GM21825 (cell line): ENCODE measurements around the gene CACNA2D4.

ENCODE experiments used
- ATAC-seq: cut with Tn5 transposase; IDR thresholded peaks from one replicate; pipeline ENCODE4 v1.9.1; 2021; ENCODE audit warnings: mild to moderate bottlenecking, moderate library complexity; ENCODE audit not compliant: unreplicated experiment

Gene CACNA2D4

DNA sequence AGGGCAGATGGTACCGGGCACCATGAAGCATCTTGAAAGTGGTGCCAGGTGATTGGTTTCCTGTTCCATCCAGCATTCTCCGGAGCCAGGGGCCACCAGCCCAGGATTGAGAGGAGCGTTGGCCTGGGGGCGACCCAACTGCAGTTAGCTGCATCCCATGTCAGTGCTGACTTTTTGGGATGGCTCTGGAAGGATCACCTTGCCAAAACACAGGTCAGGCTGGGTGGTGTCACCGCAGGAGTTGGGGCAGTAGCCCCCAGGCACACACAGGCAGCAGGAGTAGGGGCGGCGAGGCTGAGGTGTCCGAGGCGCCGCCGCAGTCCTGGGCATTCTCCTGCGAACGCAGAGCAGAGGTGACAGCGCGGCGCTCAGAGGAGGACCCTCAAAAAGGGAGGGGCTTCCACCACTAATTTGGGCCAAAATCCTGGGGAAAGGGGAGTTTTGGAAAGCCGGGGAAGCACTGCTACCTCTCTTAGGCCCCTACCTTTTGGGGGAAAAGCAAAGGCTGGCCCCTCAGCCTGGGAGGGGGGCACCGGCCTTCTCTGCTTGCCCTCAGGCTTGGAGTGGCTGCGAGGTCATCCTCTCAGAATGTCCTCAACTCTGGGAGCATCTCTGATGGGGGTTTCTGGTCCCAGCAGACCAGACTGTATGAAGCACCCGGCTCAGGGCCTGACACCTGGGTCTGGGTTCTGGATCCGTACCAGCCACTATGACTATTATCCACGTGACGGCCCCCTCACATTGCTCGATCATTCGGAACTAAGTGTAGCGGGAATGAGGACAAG, 124.8 kb downstream of the CACNA2D4 start:
- ATAC-seq, result no peak

DNA sequence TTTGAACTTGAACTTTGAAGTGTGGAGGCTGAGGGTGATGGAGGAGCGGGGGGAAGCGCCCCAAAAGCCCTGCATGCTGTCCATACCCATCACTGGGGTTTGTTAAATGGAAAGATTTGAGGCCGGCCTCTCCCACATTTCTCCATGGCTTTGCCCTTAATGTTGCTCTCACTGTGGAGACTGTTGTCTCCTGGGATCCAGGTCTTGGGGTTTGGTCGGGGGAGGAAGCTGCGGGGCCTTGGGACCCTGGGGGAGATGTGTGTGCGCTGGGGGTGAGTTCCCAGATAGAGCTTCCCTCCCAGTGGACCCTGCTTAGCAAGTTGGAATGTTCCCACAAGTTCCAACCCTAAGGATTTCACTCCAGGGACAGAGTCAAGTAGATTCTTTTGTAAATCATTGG, 126.0 kb downstream of the CACNA2D4 start:
- ATAC-seq, result no peak

DNA sequence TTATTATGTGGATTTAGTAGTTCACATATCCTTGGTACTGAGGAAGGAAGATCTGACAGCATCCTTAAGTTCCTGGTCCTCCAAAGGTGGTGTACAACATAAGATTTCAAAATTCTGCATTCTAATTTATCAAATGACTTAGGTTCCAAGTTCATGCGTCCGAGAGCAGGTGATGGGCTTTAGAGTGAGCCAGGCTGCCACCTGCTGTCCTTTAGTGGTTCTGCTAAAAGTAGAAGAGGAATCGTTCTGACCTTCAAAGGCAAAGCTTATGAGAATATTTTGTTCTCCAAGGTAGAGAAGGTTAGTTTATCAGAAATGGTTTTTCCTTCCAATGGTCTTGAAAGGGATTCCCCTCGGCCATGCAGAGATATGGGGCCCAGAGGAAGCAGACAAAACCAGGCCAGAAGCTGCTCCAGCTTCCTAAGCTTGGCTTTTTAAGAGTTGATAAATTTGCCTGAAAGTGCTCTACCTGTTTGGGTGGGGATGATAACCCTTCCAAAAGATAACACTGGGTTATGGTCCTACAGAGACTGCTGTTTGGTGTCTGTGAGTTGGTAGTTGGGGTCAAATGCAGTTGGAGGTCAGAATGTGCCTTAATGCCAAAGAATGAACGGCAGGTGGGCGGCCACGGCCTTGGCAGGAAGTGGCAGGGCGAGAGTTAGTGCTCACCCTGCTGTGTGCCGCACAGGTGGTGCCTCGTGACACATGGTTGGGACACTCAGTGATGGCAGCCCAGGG, 127.2 kb downstream of the CACNA2D4 start:
- ATAC-seq, result no peak

DNA sequence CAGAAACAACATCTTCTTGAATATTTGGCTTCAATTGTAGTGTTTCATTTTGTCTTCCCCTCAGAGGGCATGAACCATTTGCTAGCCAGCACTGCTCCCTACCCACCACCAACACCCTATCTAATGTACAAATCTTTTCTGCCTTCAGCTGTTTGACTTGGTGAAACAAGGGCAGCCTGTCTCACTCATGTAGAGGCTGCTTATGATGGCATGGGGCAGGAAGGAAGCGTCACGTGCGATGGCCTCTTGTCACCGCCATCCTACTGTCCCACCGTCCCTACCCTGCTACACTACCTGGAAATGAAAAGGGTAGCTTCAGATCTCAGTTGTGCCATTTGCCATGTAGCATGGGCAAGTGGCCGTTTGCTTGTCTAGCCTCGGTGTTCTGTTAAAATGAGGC, 128.0 kb downstream of the CACNA2D4 start:
- ATAC-seq, result no peak

DNA sequence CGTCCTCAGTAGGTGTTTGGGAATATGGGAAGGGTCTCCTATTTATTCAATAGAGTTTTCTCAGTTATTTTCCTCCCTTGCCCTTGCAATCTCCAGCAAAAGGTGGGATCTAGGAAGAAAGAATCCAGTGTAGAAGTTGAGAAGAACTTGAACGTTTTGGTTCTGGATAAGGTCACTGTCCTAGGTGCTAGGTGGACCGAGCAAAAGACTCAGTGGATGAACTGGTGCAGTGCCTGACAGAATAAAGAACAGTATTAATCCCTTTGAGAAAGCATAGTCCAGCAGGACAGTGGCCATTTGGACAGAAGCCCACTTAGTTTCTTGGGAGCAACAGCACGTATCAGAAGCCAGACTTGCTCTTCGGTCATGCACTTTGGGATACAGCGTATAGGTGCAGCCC, 130.7 kb downstream of the CACNA2D4 start:
- no peak for ATAC-seq

DNA sequence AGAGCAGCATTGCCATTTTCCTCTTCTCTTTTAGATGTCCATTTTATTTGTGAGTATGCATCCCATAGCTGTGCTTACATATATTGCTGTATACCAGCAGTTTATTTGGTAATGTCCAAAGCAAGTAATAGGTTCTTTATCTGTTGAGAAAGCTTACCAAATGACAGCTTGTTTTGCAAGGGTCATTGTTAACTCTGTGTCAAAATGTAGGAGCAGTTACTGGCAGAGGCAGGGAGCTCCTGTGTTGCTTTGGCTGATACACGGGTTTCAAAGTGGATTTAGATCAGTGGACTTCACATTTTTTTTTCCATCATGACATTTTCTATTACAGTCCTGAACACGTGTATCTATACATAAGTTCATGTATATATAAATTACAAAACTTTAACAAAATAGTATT, 136.2 kb downstream of the CACNA2D4 start:
- no peak for ATAC-seq

DNA sequence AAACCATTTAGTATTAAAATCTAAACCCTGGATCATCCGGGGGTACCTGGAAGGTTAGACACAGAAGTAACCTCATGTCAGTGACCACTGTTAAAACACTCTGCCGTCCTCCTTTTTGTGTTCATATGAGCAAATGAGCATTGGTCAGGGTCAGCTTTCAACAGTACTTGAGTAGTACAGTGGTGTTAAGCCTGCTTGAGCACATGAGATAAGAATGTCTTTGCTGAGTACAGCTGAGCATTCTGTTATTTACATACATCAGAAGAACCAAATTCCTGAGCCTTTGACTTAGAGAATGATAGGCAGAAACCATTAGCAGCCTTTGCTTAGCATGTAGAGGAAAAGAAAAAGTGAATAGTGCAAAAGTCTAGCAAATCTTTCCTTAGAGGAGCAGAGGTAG, 136.7 kb downstream of the CACNA2D4 start:
- ATAC-seq, result no peak

DNA sequence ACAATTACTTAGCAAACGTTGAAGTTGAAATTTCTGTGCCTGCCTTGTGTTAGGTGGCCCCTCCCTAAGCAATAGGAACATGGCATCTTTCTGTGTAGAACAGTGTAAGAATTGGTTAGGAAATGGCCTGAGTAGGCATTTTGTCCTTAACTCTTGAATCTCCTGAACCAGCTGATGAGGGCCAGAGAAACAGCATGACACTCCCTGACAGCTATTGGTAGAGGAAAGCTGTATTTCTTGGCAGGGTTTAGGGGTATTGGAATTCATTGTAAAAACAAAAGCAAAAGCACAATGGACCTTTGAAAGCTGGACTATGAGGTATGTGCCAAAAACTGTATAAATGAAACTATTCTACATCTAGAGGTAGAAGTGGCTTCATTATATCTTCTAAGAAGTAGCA, 138.7 kb downstream of the CACNA2D4 start:
- no peak for ATAC-seq

DNA sequence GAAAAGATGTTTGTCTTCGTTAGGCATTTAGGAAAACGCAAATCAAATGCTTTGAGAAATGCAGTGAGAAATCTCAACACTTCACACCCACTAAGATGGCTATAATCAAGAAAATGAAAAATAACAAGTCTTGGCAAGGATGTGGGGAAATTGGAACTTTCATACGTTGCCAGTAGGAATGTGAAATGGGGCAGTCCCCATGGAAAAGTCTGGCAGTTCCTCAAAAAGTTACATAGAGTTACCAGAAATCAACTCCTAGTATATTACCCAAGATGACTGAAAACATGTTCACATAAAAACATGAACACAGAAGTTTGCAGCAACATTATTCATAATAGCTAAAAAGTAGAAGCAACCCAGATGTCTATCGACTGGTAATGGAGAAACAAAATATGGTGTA, 139.5 kb downstream of the CACNA2D4 start:
- no peak for ATAC-seq

DNA sequence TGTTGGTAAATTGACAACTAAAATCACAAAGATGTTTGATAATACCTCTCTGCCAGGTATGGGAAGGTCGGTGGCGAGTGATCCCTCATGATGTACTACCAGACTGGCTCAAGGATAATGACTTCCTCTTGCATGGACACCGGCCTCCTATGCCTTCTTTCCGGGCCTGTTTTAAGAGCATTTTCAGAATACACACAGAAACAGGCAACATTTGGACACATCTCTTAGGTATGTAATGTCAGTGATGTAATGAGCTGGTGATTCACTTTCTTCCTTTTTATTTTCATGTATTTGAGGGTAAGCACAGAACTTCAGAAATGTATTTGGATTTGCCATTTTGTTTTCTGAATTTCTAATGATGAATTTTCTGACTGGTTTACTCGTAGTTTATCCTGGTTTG, 140.7 kb downstream of the CACNA2D4 start:
- no peak for ATAC-seq

DNA sequence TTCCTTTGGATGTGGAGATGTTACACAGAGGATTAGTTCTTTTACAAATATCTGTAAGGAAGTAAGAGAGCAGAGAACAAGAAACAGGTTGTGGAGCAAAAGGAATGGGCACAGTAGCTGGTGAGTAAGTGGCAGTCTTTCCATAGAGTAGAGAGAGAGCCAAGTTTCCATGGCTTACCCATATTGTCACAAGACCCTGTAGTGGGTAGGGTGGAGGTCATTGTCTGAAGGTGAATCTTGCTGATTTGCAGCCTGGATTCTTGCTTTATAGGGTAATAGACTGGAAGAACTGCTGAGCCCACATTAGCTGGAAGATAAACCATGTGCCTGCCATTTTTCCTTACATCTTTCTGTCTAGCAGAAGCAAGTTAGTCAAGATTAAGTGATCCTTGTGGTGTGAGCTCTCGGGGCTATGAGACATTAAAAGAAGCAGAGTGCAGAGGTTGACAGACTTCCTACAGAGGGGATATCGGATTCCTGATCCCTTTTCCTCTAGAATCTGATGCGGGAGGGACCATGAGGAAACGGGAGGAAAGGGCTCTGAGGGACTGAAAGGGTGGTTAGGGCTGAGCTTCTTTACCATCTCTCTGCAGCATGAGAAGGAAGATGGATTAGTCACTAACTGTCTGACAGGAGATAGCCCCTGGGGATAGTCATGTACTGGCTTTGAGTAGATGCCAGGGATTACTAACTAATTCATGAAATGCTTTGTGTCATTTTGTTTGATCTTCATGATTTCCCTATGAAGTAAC, 142.1 kb downstream of the CACNA2D4 start:
- ATAC-seq, result no peak

DNA sequence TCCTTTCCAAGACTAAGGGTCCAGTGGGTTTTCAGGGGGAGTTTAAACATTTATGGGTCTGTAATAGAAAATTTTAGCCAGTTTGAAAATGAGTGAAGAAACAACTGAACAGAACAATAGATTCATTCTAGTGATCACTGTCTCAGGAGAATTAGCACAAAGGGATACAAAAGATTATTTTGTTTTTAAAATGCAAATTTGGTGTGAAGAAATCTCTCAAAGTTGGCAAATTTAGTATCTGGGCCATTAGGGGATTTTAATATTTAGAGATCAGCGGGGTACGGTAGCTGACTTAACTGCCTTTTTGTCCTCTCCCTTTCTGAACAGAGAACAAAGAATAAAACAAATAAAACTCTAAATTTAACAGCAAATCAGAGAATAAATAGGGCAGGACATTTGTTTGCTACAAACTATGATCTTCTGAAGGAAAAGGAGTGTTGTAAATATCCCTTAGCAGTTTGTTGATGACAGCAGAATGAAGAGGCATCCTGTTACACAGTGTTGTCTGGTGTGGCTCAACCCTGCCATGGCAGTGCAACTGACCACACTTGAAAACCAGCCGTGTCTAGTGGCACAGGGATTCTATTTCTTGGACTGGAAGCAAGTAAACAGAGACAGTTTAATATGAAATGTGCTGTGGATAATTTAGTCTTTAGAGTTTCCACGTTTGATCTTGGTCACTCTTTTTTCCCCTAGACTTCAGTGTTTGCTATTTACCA, 144.4 kb downstream of the CACNA2D4 start:
- ATAC-seq, result no peak

DNA sequence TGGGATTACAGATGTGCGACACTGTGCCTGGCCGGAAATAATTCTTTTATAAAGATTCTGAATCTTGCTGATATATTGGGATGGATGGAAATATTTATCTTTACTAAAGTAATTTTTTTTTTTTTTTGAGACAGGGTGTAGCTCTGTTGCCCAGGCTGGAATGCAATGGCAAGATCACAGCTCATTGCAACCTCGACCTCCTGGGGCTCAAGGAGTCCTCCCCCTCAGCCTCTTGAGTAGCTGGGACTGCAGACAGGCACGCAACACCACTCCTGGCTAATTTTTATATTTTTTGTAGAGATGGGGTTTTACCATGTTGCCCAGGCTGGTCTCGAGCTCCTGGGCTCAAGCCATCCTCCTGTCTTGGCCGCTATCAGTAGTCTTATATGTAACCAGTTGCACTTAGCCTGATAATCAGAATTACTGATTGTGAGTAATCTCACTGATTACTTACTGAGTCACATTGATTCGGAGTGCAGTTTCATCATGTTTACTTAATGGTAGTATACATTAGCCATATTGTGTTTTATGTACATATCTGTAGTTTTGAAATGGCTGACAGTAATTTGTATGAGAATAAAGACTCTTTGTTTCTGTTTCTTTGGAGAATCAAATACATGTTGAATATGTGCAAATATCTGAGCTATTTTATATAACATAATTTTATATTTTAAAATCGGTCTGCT, 148.5 kb downstream of the CACNA2D4 start:
- ATAC-seq, result no peak

DNA sequence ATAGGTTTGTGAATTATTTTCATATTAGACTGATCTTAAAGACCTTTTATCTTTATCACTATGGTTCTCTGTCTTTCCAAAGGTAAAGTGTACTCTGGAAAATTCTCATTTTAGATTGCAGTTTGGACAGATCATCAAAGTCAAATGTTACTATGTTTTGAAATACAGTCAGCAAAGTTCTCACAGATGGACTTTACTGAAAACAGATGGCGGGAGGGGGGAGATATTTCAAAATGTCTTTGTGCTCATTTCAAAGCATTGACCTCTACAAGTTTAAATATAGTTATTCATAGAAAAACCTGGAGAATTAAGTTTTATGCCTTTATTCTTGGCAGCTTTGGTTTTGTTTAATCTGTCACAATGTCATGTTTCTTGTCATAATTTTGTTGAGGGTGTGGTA, 149.8 kb downstream of the CACNA2D4 start:
- no peak for ATAC-seq

DNA sequence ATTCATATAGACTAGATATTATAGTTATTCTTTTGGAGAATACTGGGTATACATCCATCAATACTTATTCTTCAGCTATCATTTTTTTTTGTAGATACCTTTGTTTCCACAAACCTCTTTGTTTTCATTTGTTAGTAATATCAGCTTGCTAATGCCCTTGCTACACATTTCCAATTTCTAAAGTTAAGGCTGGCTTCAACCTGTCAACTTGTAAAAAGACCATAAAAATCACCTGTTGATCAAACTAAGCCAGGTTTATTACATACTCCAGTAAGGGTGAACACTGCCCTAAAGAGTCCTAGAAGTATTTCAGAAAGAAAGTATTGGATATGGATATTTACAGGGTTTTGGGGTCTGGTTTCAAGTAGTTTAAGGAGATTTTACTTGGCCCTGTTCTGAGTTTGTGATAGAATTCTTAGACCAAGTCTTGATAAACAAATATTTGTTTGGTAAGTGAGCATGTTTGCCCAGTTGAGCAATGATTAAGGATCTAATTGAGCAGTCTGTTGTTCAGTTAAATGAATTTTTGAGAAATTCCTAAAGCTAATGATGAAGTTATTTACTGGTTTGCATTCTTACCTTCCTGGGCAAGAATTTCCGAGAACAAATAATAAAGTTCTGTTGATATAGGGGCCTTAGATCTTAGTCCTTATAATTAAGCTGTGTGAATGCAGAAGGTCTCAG, 150.9 kb downstream of the CACNA2D4 start:
- ATAC-seq, result no peak

DNA sequence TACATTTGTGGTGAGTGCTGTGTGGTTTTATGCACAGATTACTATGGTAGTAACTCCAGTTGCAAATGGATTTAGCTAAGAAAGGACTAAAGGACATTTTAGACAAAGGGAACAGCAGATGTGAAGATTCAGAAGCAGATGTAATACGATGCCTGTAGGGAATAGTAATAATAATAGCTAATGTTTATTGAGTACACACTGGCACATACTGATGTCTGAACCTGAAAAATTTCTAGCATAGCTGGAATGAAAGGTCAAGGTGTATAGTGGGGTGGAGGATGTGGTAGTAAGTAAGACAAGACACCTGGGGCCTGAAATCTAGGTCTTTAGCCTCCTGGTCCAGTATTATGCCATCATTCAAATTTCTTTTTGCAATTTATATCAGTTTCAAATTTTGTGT, 152.3 kb downstream of the CACNA2D4 start:
- ATAC-seq, result no peak

DNA sequence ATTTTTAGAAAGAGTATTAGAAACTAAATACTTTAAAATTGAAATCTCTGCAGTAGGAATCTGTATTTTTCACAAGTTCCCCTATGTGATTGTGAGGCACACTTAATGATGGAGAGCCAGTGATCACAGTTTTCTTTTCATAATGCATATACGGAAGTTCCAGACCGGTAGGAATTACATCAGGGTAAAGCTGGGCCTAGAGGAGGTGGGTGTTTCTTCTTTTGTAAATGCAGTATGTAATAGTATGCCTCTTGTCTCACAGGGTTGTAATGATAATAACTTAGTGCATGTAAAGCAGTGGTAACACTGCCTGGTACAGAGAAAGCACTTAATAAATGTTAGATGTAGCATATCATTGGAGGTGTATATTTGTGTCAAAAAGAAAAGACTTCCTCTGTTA, 155.3 kb downstream of the CACNA2D4 start:
- ATAC-seq, result no peak

DNA sequence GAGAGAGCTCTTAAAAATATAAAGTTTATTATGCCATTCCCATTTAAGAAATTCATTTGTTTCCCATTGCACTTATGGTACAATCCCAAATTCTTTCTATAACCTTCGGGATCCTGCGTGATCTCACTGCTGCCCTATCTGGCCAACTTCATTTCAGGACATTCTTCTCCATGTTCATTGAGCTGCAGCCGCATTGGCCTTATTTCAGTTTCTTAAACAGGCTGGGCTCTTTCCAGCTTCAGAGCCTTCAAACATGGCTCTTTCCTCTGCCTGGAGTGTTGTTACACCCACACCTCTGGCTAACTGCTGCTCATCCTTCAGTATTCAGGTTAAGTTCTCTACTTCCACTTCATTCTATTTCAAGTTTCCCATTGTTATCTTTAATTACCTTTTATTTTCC, 156.6 kb downstream of the CACNA2D4 start:
- ATAC-seq, result no peak

DNA sequence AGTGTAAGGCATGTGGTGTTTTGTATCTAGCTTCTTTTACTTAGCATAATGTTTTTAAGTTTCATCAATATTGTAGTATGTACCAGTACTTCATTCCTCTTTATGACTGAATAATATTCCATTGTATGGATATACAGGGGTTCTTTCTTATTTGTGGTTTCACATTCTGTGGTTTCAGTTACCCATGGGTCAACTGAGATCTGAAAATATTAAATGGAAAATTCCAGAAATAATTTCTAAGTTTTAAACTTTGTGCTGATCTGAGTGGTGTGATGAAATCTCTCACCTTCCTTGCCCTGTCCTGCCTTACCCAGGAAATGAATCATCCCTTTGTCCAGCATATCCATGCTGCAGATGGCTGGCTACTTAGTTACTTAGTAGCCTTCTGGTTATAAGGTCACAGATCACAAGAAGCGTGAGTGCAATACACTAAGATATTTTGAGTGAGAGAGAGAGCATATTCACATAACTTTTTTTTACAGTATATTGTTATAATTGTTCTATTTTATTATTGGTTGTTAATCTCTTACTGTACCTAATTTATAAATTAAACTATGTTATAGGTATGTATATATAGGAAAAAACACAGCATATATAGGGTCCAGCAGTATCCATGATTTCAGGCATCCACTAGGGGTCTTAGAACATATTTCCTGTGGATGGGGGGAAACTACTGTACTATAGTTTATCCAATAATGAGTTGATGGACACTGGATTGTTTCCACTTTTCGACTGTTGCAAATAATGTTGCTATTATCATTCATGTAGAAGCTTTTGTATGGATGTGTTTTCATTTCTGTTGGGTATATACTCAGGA, 157.7 kb downstream of the CACNA2D4 start:
- no peak for ATAC-seq
